ENCODE measurements around the gene CACNA2D1.

CACNA2D1 gene

GRCh38 chr7:82449910-82450309 lies 6.3 kb upstream of the CACNA2D1 start:
- no peak for TF ChIP-seq CTCF (IDR thresholded peaks at IDR 0.05; ENCODE audit: insufficient read depth, low read length, poor library complexity, severe bottlenecking)
- H3K4me3 ChIP-seq (replicated peaks; ENCODE audit: low read depth, low read length): no peak overlapping the region

DNA sequence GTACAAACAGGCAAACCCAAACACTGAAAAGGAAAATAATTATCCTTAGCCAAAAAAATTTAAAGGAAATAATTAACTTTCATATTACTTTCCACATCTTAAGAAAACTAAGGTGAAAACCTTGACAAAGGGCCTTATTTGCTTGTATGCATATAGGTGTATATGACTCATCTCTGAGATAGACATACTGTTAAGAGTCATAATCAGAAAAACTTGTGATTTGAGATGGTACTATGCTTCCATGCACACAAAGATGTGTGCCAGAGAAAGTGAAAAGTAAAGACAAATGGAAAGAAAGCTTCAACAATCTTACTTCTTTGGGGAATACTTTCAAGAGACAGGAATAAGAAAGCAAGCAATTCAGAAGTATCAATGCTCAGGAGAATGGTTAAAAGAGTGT lies 3.3 kb upstream of the CACNA2D1 start:
- Histone ChIP-seq H3K4me3 (replicated peaks; ENCODE audit: low read depth, low read length) (no peak overlapping the region), H3K36me3 (ENCODE audit: control insufficient read depth, insufficient read depth, low read length) (no peaks in the 10 kb centered on the region), H3K27me3 (replicated peaks; ENCODE audit: control insufficient read depth, insufficient read depth, low read length) (no peaks in the 10 kb centered on the region; the same call in 1 of the 2 replicates)
- no peak for DNase-seq (ENCODE audit: extremely low read depth, insufficient read length)
- no peak for TF ChIP-seq CTCF (IDR thresholded peaks at IDR 0.05; ENCODE audit: insufficient read depth, low read length, poor library complexity, severe bottlenecking)

More at GRCh38 chr7:82449910-82450309, 6.3 kb upstream of the CACNA2D1 start:
- DNase-seq (ENCODE audit: extremely low read depth, insufficient read length): no peak
- H3K27me3 ChIP-seq (replicated peaks; ENCODE audit: control insufficient read depth, insufficient read depth, low read length): no peaks in the 10 kb centered on the region
- no peaks in the 10 kb centered on the region for H3K36me3 ChIP-seq (ENCODE audit: control insufficient read depth, insufficient read depth, low read length)

GRCh38 chr7:82445271-82445670 lies 1.7 kb upstream of the CACNA2D1 start:
- H3K4me3 ChIP-seq (replicated peaks; ENCODE audit: low read depth, low read length): no peak overlapping the region
- no peaks in the 10 kb centered on the region; the same call in 1 of the 2 replicates for H3K27me3 ChIP-seq (replicated peaks; ENCODE audit: control insufficient read depth, insufficient read depth, low read length)
- TF ChIP-seq CTCF (IDR thresholded peaks at IDR 0.05; ENCODE audit: insufficient read depth, low read length, poor library complexity, severe bottlenecking): no peak
- H3K36me3 ChIP-seq (ENCODE audit: control insufficient read depth, insufficient read depth, low read length): no peaks in the 10 kb centered on the region
- DNase-seq (ENCODE audit: extremely low read depth, insufficient read length): no peak

DNA sequence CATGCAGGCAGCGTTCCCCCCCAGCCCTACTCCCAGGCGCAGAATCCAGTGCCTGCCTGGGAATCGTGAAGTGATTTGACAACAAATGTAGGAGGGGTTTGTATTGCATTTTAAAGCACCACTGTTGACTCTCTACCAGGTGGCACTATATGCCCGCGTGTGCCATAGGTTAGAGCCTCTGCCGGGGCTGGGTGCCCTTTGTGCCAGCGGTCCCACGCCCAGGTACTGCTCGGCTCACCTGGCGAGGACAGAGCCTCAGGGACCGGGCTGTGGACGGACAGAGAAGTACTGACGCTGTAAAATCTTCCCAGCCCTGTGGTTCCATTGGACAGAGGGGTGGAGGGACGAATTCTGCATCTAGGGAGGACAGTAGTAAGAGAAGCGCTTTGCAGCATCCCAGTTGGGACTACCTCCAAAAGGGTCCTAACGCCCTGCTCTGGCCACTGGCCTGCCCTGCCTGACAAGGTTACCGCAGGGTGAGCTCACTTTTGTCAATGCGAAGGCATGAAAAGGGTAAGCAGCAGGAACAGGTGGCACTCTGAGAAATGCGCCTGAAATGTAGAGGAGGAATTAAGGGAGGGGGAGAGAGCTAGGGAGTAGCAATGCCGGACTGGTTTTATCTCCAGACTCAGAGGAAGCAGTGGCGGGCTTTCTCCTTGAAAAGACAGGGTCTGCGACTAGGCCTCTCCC lies 788 bp upstream of the CACNA2D1 start:
- Histone ChIP-seq H3K27me3 (replicated peaks; ENCODE audit: control insufficient read depth, insufficient read depth, low read length) (no peaks in the 10 kb centered on the region; the same call in 1 of the 2 replicates), H3K36me3 (ENCODE audit: control insufficient read depth, insufficient read depth, low read length) (no peaks in the 10 kb centered on the region), H3K4me3 (replicated peaks; ENCODE audit: low read depth, low read length) (no peak overlapping the region)
- peak; percentile 4 for DNase-seq (ENCODE audit: extremely low read depth, insufficient read length)
- no peak for TF ChIP-seq CTCF (IDR thresholded peaks at IDR 0.05; ENCODE audit: insufficient read depth, low read length, poor library complexity, severe bottlenecking)

- Histone ChIP-seq H3K4me3 (replicated peaks; ENCODE audit: low read depth, low read length) (peak overlapping the region; percentile 10; the same call in 1 of the 2 replicates), H3K36me3 (ENCODE audit: control insufficient read depth, insufficient read depth, low read length) (no peaks in the 10 kb centered on the region), H3K27me3 (replicated peaks; ENCODE audit: control insufficient read depth, insufficient read depth, low read length) (no peaks in the 10 kb centered on the region; the same call in 1 of the 2 replicates)
- no peak for TF ChIP-seq CTCF (IDR thresholded peaks at IDR 0.05; ENCODE audit: insufficient read depth, low read length, poor library complexity, severe bottlenecking)
- DNase-seq (ENCODE audit: extremely low read depth, insufficient read length): no peak
These were observed 486 bp downstream of the CACNA2D1 start for GRCh38 chr7:82443036-82443546.

Data from GM06990 (cell line).